Measurements from ENCODE around the gene TRIM66.

Gene TRIM66

DNA sequence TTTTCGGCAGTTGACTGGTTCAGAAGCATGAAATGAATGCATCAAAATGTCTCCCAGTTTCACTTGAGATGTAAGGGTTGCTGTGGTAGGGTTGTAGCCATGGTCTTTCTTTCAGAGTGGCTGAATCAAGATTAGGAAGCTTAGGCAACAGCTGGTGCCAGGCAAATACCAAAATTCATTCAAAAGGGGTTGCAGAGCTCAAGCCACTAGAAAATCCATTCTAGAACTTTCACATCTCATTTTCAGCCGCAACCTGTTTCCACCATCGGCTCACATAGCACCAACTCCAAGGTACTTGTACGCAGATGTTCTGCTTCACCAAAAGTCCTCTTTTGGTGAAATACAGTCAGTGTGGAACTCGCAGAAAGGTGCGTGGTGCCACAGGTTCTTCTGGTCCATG is 48.0 kb downstream of the TRIM66 start:
- Histone ChIP-seq H3K9me3 (ENCODE audit: insufficient read depth, low read depth, low read length) (no peaks in the 10 kb centered on the region), H3K27me3 (ENCODE audit: insufficient read depth, low read length, poor library complexity, severe bottlenecking) (no peaks in the 10 kb centered on the region), H3K4me2 (ENCODE audit: low read depth, low read length, poor library complexity, severe bottlenecking) (no peak overlapping the region), H3K4me3 (ENCODE audit: low read length, poor library complexity, severe bottlenecking) (no peak overlapping the region), H3K36me3 (ENCODE audit: insufficient read depth, low read length) (no peaks in the 10 kb centered on the region; the same call in 1 of the 2 replicates), H3F3A (ENCODE audit: low read depth) (no peaks in the 10 kb centered on the region), H3K9ac (ENCODE audit: low read depth, low read length, poor library complexity, severe bottlenecking) (no peak overlapping the region), H2AFZ (ENCODE audit: low read length) (no peak overlapping the region), H3K9me2 (replicated peaks; ENCODE audit: low read depth, low read length) (no peaks in the 10 kb centered on the region), H4K20me1 (ENCODE audit: insufficient read depth, low read length, poor library complexity, severe bottlenecking) (no peaks in the 10 kb centered on the region), H3K4me1 (ENCODE audit: insufficient read depth, low read length, poor library complexity, severe bottlenecking) (no peaks in the 10 kb centered on the region), H3K79me2 (ENCODE audit: insufficient read depth, low read length) (no peaks in the 10 kb centered on the region)
- TF ChIP-seq, protein P1, sequence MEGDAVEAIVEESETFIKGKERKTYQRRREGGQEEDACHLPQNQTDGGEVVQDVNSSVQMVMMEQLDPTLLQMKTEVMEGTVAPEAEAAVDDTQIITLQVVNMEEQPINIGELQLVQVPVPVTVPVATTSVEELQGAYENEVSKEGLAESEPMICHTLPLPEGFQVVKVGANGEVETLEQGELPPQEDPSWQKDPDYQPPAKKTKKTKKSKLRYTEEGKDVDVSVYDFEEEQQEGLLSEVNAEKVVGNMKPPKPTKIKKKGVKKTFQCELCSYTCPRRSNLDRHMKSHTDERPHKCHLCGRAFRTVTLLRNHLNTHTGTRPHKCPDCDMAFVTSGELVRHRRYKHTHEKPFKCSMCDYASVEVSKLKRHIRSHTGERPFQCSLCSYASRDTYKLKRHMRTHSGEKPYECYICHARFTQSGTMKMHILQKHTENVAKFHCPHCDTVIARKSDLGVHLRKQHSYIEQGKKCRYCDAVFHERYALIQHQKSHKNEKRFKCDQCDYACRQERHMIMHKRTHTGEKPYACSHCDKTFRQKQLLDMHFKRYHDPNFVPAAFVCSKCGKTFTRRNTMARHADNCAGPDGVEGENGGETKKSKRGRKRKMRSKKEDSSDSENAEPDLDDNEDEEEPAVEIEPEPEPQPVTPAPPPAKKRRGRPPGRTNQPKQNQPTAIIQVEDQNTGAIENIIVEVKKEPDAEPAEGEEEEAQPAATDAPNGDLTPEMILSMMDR (conservative IDR thresholded peaks at IDR 0.05; ENCODE audit: low read length): no peak
- no peak for TF ChIP-seq EZH2phosphoT487 (IDR thresholded peaks at IDR 0.05; ENCODE audit: borderline replicate concordance)

DNA sequence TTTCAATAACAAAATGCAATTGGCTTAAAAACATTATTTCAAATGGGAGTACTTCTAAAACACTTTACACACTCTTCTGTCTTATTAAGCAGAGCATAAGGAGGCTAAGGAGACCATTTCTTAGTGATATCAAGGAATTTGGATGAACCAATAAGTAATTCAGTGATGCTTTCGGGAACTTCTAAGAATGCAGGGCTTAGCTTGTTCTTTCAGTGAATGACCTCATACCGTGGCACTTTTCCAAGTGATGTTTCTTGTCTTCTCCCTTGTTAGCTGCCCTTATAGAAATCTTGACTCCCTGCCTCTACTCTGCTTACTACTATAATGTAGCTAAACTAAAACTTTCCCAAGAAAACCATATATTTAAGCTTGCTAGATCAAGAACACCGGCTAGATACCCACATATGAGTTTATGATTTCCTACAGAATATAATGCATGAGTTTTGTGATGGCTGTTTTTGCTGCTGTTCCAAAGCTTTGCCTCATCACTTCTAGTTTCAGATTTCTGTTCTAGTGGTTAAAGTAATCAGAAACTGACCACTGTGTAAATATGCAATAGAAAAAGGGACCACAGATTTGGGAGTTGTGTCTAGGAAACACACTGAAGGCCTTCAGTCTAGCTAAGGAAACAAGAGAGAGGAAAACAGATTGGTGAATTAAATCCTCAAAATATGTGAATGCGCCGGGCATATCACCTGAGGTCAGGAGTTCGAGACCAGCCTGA is 50.9 kb downstream of the TRIM66 start:
- Histone ChIP-seq H3K4me2 (ENCODE audit: low read depth, low read length, poor library complexity, severe bottlenecking) (no peak overlapping the region), H3K9me2 (replicated peaks; ENCODE audit: low read depth, low read length) (no peaks in the 10 kb centered on the region), H3K4me1 (ENCODE audit: insufficient read depth, low read length, poor library complexity, severe bottlenecking) (no peaks in the 10 kb centered on the region), H3K9me3 (ENCODE audit: insufficient read depth, low read depth, low read length) (no peaks in the 10 kb centered on the region), H2AFZ (ENCODE audit: low read length) (no peak overlapping the region), H3K79me2 (ENCODE audit: insufficient read depth, low read length) (no peaks in the 10 kb centered on the region), H3K36me3 (ENCODE audit: insufficient read depth, low read length) (no peaks in the 10 kb centered on the region), H3F3A (ENCODE audit: low read depth) (no peaks in the 10 kb centered on the region), H3K4me3 (ENCODE audit: low read length, poor library complexity, severe bottlenecking) (no peak overlapping the region), H4K20me1 (ENCODE audit: insufficient read depth, low read length, poor library complexity, severe bottlenecking) (no peaks in the 10 kb centered on the region), H3K9ac (ENCODE audit: low read depth, low read length, poor library complexity, severe bottlenecking) (no peak overlapping the region), H3K27me3 (ENCODE audit: insufficient read depth, low read length, poor library complexity, severe bottlenecking) (no peaks in the 10 kb centered on the region)
- TF ChIP-seq, protein P1 (conservative IDR thresholded peaks at IDR 0.05; ENCODE audit: low read length): no peak
- no peak for TF ChIP-seq EZH2phosphoT487 (IDR thresholded peaks at IDR 0.05; ENCODE audit: borderline replicate concordance)

DNA sequence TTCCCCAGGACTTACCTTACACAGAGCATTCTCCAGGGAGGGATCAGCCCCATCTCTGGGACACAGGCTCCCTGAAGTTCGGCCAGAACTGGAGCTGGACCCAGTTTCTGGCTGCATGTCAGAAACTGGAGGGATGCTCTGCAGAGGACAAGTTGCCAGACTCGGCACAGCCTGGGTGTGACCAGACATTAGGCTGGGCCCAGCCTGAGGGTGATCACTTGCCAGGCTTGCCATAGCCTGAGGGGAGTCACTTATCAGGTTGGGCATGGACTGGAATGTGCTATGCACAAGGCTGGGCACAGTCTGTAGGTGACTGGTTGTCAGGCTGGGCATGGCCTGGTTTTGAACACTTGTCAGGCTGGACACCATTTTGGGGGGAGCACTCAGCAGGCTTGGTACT is 57.8 kb downstream of the TRIM66 start:
- no peaks in the 10 kb centered on the region for H3K27me3 ChIP-seq (ENCODE audit: insufficient read depth, low read length, poor library complexity, severe bottlenecking)
- no peak for TF ChIP-seq EZH2phosphoT487 (IDR thresholded peaks at IDR 0.05; ENCODE audit: borderline replicate concordance)
- TF ChIP-seq, protein P1 (conservative IDR thresholded peaks at IDR 0.05; ENCODE audit: low read length): no peak
- no peaks in the 10 kb centered on the region for H3K4me1 ChIP-seq (ENCODE audit: insufficient read depth, low read length, poor library complexity, severe bottlenecking)
- no peak overlapping the region for H3K4me3 ChIP-seq (ENCODE audit: low read length, poor library complexity, severe bottlenecking)
- H3K79me2 ChIP-seq (ENCODE audit: insufficient read depth, low read length): no peaks in the 10 kb centered on the region
- no peak overlapping the region for H3K9ac ChIP-seq (ENCODE audit: low read depth, low read length, poor library complexity, severe bottlenecking)
- no peaks in the 10 kb centered on the region for H4K20me1 ChIP-seq (ENCODE audit: insufficient read depth, low read length, poor library complexity, severe bottlenecking)
- H3K36me3 ChIP-seq (ENCODE audit: insufficient read depth, low read length): peaks cover 10% of the 10 kb centered on the region; the same call in 1 of the 2 replicates
- H3F3A ChIP-seq (ENCODE audit: low read depth): no peaks in the 10 kb centered on the region
- no peak overlapping the region for H2AFZ ChIP-seq (ENCODE audit: low read length)
- no peaks in the 10 kb centered on the region for H3K9me2 ChIP-seq (replicated peaks; ENCODE audit: low read depth, low read length)
- no peaks in the 10 kb centered on the region for H3K9me3 ChIP-seq (ENCODE audit: insufficient read depth, low read depth, low read length)
- H3K4me2 ChIP-seq (ENCODE audit: low read depth, low read length, poor library complexity, severe bottlenecking): no peak overlapping the region

All from Loucy (cell line).